ENCODE measurements around the gene OSBP2.

Gene OSBP2

DNA sequence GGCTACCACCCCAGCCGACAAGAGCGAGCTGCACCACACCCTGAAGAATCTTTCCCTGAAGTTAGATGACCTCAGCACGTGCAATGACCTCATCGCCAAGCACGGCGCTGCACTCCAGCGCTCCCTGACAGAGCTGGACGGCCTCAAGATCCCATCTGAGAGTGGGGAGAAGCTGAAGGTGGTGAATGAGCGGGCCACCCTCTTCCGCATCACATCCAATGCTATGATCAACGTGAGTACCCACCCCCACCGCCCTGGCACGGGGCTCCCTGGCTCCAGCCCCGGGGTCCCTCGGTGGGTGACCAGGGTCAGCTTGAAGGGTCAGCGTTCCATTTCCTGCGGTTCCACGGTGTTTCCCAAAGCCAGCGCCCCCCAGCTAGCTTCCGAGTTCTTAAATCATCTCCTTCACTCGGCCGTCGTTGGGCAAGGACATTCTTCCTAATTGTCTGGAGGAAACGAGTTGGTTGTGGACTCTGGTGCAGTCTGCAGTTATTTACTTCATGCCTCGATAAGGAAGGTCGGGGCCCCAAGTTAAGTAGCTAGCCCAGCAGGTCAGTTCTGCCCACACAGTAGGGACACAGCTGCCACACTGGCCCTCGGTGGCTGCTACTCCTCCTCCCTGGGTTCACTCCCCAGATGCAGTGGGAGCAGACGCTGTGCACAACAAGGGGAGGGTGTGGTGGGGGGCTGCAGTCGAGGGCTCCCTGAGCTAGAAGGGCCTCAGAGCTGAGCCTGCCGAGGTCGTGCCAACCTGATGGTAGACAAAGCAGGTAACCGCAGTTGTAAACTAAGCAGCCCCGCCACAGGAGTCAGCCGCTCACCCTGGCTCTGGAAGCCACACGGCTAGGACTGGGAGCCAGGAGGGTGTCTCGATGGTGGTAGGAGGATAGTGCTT, 176.0 kb downstream of the OSBP2 start:
- no peak for DNase-seq

DNA sequence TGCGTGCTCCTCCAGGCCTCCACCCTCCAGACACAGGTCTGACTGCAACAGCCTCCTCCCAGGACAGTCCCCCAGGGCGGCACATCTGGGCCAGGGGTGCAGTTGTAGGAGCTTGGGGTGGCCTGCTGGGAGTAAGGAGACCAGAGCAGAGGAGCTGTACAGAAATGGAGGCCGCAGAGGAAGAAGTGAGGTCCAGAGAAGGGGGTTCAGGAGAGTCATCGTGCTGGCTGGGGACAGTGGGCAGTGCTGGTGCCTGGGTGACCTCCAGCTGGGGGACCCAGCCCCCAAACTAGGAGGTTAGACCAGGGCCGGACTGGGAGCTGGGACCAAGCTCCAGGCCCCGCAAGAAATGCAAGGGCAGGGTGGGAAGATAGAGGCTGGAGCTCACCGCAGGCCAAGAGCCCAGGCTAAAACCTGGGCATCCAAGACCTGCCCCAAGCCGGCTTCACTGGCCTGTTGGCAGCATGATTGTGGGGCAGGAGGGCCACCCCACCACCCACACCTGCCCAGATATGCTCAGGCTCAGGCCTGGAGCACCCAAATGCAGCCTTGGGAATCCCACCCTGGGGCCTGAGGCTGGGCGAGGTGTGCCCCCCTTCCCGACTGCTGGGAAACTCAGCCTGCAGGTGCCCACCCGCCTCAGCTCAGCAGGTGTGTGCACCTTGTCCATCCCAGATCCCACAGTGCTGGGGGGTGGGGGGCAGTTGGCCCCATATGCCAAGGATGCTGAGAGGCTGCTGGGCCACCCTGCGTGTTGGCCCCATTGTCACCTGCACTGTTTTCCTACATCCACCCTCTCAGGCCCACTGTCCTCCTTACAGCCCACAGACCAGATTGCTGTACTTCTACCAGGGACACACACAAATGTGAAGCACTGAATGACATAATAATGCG, 177.0 kb downstream of the OSBP2 start:
- no peak for DNase-seq

DNA sequence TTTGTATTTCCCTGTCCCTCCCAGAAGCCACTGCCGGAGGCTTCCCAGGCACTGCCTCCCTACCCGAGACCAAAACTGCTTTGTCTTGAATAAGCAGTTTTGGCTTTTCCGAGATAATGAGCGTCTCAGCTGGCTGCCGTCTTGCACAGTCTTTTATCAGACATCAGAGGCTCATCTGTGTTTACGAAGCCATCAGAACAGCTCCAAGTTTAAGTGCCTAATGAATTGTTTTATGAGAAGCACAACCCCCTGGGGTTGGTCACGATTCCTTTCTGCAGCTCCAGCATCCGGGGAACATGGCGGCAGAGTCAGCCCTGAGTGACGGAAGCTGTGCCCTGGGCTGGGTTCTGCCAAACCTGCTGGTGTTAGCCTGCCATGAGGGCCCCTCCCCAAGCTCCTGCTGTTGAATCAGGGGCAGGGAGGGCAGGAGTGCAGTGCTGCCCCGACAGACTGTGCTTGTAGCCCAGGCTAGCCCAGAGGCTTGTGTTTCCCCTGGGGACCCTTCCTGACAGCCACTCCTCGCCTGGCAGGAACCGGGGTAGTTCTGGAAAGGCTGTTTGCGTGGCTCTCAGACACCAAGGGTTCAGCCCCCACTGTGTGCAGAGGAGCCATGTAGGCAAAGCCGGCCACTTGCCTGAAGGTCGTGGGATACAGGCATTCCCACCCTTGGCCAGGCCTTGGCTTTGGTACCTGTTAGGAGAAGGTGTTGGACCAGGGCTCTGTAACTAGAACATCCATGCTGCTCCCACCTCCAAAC, 177.8 kb downstream of the OSBP2 start:
- no peak for DNase-seq

DNA sequence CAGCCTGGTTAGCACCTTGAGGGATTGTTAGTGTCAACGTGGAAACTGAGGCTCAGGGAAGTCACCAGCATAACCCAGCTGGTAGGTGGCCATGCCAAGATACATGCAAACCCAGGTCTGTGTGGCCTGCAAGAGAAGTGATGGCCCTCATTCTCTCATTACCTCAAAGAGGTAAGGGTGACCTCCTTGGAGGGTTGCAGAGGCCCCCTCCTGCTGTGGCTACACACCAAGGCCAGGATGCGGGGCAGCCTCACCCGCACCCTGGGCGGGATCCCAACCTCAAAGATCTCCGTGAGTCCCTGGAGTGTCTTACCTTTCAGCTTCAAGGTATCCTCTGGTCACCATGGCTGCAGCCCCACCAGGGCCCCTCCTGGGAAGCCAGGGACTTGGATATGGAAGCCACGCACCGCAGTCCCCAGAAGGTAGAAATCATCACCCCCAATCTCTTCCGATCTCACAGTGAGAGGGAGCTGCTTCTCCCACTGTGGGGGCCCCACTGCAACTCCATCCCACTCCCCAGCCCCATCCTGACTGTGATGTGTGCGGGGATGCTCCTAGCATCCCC, 178.5 kb downstream of the OSBP2 start:
- DNase-seq: no peak

DNA sequence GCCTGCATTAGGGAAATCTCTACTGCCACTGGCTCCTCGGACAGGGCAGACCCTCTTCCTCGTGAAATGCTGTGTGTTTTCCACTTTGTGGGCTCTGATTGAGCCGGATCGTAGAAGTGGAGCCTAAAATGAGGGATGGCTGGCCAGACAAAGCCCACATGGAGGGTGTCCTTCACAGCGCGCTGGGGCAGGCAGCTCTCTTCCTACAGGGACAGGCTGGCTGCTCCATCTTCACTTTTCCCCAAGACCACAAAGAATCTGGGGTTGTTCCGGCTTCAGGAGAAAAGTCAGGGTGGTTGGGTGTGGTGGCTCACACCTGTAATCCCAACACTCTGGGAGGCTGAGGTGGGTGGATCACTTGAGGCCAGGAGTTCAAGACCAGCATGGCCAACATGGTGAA, 179.0 kb downstream of the OSBP2 start:
- DNase-seq: no peak

DNA sequence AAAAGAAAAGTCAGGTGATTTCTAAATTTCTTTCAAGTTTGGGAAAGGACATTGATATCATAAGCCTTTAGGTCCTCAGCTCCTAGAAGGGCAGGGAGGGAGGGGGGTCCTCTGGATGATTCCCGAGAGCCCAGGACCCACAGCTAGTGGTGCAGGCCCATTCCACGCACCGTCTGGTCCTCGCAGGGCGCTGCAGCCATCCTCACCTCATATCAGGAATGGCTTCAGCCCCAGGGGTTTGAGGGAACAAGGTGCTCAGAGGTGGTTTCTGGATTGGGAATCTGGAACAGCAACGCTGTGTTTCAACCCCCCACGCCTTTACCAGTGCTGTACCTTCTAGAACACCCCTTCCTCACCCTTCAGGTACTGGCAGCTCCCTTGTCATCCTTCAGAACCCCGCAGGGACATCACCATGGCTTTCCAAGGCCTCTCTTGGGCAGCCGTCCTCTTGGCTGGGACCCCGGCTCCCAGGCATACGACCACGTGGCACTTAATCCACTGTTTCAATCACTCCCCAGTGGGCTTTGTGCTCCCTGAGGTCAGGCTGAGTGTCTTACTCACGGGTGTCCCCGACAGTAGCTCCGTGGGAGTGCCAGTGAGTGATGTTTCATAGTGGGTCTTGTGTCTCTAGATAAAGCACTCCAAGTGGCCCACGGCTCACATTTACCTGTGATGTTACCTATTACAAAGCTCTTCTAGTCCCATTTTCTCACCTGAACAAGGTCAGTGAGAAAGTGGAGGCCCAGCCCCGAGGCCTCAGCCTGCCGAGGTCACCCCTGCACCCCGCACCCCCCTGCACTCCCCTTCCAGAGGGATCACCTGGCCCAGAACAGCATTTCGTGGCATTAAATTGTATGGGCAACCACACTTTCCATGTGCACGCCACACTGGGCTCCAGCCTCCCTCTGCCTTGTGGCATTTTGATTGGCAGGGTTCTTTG, 180.0 kb downstream of the OSBP2 start:
- DNase-seq: no peak

DNA sequence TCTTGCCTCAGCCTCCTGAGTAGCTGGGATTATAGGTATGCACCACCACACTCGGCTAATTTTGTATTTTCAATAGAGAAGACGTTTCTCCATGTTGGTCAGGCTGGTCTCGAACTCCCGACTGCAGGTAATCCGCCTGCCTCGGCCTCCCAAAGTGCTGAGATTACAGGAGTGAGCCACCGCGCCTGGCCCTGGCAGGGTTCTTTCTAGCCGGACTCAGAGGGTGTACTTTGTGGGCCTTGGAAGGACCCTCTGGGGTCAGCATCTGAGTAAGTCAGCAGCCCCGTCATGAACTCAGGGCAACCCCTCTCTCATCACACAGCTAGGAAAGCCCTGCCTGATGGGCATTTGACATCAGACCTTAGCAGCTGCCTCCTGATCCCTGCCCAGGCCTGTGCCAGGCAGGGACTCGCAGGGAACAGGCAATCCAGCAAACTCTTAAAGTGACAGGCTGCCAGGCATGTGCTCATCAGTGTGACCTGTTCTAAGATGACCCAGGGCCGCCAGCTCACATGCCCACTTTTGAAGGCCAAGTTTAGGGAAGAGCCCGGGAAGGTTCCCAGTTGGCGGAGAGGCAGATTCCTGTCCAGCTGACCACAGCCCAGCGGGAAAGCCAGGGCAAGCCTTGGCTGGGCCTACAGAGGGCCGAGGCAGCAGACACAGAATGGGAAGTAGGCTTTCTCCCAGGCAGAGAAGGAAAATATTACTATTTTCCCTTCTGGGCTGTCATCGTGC, 181.0 kb downstream of the OSBP2 start:
- no peak for DNase-seq

DNA sequence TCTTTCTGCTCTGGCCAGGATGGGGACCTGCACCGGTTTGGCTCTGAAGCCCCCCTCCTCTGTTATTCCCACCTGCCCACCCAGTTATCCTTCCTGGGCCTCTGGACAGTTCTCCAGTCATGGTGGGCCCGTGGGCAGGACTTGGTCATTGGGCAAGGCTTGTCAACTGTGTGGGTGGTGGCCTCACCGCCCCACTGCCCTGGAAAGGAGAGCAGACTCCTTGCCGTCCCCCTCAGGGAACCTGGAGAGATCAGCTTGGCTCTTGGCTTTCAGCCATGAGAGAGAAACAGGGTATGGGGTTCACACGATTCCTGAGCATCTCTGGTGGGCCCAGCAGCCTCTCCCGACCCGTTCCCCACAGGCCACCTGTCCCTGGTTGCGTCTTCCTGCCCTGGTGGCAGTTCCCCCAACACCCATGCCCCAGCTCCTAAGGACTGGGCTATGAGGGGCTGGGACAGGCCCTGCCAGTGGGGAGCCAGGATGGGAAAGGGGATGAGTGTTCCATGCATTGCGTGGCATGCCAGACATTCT, 181.6 kb downstream of the OSBP2 start:
- DNase-seq: no peak

DNA sequence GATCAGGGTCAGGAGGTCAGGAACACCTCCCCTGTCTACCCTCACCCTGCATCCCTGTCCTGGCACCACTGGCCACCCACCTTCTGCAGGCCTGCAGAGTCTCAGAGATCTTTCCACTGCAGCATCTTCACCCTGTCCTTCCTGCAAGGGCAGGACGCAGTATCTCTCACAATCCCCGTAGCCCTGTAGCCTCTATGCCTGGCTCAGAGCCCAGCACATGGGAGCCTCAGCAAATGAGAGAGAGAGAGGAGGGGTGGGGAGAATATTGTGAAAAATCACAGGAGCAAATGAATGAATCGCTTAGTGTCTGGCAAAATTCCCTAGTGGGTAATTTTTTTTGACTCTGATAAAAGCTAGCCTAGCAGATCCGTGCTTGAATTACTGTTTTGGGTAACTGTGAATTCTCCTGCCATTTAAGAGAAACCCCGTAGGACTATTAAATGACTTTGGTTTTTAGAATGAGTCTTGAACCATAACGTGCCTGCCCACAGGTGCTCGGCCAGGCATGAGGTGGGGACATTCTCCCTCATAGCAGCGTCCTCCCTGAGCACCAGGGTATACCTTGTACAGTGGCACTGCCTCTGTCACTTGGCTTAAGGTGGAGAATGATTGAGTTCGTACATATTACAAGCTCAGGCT, 182.4 kb downstream of the OSBP2 start:
- no peak for DNase-seq

DNA sequence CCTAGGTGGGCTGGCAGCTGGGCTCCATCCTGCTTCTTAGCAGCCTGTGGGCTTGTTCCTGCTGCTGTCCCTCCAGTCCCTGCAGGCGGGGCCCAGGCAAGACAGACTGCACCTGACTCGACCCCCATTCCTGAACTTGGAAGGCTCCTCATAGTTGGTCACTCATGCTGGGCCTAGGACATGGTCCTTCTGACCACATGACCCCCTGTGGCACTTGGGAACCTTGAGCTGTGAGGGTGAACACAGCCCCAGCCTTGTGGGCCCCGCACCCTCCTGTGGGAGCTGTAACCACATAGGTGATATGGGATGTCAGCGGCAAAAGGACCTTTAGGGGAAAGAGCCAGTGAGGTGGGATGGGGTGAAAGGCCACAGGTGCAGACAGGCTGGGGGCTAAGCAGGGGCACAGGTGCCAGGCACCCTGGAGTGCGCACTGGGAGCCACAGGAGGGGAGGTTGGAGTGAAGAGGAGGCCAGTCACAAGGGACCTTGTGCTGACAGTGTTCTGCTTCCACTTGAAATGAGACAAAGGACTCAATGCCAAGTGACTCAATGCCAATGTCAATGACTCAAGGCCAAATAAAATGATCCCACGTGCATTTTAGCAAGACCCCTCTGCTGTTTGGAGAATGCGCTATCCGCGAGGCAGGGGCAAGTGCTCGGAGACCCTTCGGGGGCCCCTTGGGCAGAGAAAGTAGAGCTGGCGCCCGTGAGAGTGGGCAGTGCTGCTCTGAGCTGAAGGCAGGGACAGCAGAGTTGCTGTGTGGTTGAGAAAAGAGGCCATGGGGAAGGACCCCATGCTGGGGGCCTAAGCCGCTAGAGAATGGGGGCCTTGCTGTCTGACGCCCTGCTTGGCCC, 183.2 kb downstream of the OSBP2 start:
- no peak for DNase-seq

DNA sequence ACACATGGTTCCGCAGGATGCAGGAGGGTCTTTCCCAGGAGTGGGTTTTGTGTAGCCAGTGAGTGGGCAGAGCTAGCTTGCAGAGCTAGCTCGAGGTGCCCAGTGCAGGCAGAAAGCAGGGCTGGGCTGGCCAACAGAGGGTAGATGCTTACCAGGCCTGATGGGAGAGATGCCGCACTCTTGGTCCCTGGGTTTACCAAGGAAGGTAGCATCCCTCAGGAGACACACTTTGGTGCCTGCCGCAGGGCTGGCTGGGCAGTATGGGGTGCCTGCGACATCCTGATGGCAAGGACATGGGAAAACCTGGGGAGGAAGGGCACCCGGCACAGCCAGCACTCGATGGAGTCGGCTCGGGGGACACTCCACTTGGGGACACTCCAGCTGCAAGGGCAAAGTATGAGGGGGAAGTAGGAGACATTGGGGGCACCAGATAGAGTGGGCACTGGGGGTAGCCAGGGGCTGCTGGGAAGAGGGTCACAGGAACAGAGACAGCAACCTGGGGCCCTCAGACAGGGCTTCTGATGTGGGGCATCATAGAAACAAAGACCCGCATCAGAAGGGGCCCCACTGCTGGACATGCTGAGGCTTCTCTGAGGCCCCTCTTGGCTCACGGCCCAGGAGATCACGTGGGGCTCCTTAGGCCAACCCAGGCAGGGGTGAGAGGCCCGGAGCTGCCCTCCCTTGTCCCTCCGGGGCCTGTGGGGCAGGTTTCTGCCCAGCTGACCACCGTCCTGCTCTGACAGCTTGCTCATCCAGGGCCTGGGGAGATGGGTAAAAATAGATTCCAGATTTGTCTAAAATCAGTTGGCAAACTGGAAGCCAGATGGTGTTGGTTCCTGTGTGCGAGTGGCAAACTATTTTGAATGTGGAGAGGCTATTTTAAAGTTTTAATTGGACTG, 184.1 kb downstream of the OSBP2 start:
- DNase-seq: no peak

DNA sequence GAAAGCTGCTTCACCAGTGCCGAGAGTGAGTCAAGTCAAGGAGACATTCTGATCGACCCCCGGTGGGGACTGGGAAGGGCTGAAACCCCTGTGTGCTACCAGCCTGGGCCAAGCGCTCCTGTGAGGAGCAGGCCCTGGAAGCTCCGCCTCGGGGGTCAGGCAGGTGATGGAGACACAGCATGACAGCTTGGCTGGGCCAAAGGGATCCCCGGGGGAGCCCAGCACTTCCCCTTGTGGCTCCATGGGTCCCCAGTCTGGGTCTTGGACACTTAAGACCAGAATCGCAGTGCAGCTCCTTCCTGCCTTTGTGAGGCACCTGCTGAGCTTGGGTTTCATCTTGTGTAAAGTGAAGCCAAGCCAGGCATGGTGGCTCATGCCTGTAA, 184.7 kb downstream of the OSBP2 start:
- DNase-seq: no peak

DNA sequence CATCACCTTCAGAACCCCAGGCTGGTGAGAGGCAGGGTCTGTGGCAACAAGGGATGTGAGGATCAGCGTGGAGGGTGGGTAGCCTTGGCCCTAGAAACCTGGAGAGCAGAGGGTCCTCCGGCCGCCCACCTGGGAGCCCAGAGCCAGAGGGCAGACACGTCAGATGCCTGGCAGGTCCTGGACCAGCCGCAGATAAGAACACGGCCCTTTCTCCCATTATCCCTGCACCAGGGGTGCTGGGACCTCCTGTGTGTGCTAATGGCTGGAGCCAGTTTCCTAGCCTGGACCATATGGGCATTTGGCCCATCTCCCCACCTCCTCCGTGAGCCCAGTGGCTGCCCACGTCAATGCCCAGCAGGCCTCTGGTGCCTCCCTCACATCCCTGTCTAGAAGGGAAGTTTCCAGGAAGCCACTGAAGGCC, 185.5 kb downstream of the OSBP2 start:
- DNase-seq: no peak

DNA sequence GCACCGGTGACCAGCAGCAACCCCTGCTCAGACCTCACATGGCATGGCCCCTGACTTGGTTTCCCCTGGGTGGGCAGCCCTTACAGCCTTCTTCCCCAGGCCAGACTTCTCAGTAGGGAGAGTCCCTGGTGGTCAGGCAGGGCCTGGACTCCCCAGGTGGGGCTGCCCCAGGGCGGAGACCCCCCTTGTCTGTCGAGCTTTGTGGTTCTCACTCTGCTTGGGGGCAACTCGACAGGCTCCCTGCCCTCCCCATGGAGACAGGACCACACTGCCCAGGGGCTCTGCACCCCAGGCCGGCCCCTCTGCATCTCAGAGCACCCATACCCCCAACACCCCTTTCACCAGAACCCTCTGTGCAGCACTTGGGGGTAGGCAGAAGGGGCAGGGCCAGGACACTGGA, 186.2 kb downstream of the OSBP2 start:
- no peak for DNase-seq

DNA sequence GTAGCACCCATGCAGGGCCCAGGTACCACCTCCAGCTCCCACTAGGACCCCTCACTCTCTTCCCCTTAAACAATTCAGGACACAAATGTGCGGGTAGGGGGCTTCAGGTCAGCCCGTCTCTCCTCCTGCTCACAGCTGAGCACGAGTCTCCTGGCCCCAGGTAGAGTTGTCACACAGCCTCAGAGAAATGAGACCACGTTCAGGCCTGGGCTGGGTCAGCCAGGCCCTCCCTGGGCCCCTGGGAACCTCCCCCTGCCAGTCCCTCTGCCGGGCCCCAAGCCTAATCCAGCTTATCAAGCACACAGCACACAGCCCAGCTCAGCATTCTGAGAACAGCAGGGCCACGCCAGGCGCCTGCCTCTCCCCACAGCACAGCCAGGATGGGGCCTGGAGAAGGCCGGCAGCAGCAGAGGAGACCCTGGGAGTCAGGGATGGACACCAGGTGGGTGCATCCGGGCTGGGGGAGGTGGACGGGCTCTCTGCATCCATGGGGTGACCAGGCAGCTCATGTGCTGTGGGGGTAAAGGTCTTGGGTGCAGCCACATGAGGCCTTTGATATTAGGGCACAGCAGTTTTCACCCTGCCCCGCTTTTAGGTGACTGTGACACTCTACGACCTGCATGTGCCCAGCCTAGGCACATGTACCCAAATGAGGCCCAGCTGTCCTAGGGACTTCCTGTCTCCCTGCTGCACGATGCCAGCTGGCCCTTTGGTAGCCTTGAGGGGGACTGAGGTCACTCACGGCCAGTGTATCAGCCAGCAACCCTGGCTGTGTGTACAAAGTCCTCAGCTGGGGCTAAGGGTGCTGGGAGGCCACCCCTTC, 186.9 kb downstream of the OSBP2 start:
- DNase-seq: no peak

DNA sequence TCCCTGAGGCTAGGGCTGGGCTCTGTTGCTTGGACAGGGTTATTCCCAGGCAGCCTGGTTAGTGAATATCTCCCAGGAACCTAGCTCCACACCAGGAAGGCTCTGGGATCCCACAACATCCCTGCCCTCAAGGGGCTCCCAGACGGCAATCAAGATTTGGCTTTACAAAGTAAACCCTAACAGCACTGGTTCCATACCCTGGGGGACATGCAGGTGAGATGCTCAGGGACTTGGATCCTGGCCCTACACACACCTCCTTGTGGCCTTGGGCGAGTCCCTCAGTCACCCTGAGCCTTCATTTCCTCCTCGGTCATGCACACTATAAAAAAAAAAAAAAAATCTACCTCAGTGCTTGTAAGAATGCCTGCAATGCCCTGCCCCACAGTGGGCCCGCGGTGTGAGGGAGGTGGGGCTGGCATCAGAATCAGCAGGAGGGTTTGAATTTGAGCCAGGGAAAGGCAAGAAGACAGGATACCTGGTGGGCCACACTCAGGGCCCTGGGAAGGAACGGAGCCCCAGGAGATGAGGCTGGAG, 187.6 kb downstream of the OSBP2 start:
- no peak for DNase-seq

DNA sequence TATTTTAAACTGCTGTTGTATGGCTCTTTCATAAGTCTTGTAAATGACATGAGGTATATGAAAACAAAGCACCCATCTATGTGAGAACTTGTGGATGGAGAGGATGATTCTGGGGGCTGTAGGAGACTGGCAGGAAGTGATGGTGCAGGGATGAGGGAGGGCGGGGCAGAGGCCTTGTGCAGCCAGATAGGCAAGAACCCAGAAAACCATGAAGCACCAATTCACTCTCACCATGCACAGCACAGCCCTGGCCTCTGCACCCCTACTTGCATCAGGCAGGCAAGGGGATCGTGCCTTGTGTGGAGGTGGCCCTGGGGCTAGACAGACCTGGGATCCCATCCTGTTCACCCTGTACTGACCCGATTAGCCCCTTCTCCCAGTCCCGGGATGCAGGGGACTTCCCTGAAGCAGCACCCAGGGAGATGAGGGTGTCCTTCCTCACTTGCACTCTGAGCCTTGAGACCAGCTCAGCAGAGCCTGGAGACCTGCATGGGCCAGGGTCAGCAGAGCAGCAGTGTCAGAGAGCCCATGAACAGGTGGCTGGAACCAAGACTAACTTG, 188.4 kb downstream of the OSBP2 start:
- no peak for DNase-seq

All from activated T-cell treated with anti-CD3 and anti-CD28 coated beads for 4 hours (primary cell).